ENCODE results near the gene FUT7.

The FUT7 gene

DNA sequence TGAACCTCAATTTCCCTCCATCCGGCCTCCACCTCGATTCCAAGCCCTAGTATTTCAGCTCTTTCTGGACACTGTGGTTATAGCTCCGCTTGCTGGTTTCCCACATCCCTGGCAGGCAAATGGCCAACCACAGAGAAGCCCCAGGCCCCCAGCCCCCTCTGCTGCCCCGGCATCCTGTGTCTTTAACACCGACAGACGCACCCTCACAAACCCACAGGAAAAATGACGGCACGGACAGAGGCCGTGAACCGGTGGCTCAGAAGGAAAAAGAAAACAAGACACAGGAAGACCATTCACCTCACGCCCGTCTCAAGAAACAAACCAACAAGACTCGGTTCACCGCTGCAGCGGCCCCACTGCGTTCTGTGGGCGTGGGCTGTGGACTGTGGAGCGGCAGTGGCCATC is 34.1 kb downstream of the FUT7 start:
- no peak for DNase-seq

- DNase-seq, result no peak
Measured at GRCh38 chr9:136997371-136997770, 34.5 kb downstream of the FUT7 start.

DNA sequence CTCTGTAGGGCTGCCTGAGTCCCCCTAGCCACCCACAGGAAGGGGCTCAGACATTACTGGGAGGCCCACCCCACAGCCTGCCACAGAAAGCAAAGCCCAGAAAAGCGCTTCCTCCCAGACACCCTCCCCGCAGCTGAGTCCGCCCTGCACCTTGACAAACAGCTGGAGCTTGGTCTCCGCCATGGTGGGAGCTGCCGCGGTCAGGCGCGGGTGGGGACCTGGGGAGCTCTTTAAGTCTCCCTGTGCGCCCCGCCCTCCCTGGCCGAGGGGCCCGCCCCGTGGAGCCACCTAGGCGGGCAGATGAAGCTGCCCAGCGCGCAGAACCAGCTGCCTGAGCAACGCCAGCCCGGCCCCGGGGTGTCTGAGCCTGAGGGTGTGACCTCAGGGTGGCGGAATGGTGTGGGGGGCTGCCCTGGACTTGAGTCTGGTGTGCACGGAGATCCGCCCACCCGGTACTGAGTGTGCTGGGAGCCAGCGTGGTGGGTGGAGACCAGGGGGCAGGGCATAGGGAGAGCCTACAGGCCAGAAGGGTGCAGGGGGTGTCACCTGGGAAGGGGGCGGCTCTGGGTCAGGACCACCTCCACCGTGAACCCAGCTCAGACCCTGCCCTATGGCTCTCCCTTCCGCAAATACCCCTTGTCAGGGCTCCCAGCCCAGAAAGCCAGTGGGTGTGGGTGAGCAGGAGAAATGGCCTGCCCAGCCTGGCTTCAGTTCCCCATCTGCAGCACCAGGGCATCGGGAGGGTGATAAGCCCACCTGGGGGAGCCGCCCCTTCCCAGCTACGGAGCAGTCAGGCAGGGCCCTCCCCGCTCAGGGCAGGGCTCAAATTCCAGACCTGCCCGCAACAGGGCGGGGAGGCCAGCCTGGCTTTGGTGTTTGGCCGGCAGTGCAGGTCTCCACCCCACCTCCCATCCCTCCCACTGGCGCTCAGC is 35.3 kb downstream of the FUT7 start, which contains the start of gene CLIC3:
TSS of gene CLIC3 (minus strand) at position 208 of the 932 bp plus-strand sequence. CDS start at position 183, 25 bp downstream.
- peak; percentile 82 for DNase-seq

GRCh38 chr9:136995772-136996311 is 36.0 kb downstream of the FUT7 start:
- DNase-seq, result peak; percentile 80

- DNase-seq, result no peak
Measured at GRCh38 chr9:136995362-136995761, 36.5 kb downstream of the FUT7 start.

GRCh38 chr9:136994888-136995230 is 37.0 kb downstream of the FUT7 start:
- no peak for DNase-seq

DNA sequence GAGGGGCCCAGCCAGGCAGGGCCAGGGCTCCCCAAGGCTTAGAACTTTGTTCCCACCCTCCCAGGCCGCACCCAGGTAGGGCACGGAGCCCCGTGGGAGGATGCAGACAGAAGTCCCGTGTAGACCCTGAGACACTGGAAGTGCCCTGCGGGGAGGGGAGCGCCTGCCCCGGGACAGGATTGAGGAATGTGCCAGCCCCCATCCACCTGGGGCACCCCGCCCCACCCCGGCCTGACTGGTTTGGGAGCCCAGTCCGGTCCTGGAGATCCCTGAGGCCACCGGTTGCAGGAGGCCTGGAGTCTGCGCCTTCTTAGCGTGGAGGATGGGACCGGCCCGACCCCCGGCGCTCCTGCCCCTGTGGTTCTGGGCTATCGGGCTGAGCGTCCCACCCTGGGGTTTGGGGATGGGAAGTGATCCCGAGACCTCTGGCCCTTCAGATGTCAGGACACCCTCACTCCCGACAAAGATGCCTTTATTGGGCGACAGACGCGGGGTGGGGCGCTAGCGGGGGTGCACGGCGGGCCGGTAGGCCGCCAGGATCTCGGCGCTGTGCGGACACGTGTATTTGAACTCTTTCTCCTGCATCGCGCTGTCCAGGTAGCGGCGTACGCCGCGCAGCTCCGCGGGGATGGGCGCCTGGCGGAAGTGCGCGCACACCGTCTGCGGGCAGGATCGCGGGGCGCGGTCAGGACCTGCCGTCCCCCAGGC is 37.6 kb downstream of the FUT7 start:
- no peak for DNase-seq

DNA sequence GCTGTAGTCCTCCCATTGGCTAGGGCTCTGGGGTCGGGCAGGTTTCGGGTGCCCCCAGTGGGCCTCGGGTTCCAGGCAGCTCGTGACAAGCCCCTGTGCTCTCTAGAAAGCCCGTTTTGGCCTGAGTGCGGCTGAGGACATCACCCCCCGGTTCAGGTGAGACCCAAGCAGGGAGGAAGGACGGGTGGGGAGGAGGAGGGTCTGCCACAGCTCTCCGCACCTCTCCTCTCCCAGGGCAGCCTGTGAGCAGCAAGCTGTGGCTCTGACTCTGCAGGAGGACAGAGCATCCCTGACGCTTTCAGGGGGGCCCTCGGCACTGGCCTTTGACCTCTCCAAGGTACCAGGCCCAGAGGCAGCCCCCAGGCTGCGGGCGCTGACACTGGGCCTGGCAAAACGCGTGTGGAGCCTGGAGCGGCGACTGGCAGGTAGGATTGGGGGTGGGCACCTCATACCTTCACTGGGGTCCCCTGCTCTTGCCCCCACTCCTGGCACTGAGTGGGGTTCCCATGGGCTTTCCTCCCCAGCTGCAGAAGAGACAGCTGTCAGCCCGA is 39.0 kb downstream of the FUT7 start:
- DNase-seq, result no peak

- DNase-seq, result peak; percentile 99
Measured at GRCh38 chr9:136991993-136992818, 39.7 kb downstream of the FUT7 start, which contains the start of gene PAXX. Gene PAXX (plus strand): TSS chr9:136992422. CDS start chr9:136992444, 22 bp downstream.

- DNase-seq, result no peak
Measured at GRCh38 chr9:136990242-136990911, 41.5 kb downstream of the FUT7 start.

DNA sequence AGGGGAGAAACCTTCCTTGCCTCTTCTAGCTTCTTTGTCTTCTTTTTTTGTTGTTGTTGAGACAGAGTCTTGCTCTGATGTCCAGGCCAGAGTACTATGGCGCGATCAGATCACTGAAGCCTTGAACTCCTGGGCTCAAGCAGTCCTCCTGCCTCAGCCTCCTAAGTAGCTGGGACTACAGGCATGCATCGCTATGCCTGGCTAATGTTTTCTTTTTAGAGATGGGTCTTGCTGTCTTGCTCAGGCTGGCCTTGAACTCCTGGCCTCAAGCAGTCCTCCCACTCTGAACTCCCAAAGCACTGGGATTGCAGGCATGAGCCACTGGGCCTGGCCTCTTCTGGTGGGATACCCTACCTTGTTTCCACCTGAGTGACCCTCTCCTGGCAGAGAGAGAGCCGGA is 43.0 kb downstream of the FUT7 start:
- DNase-seq, result no peak

DNA sequence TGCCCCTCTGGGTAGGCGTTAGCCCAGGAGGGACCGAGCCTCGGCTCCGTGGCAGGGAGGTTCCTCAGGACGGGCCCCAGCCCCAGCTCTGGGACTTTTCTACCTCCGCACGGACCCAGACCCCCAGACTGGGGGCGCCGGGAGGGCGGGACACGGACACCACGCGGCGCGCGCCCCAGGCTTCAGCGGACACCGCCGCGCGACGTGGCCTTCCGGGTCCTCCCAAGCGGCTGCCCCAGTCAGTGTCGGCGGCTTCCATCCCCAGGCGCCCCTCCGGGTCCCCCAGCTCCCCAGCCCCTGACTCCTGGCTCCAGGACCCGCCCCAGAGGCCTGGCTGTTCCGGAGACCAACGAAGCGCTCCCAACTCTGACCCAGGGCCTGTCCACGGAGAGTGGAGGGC is 46.0 kb downstream of the FUT7 start:
- DNase-seq, result no peak

DNA sequence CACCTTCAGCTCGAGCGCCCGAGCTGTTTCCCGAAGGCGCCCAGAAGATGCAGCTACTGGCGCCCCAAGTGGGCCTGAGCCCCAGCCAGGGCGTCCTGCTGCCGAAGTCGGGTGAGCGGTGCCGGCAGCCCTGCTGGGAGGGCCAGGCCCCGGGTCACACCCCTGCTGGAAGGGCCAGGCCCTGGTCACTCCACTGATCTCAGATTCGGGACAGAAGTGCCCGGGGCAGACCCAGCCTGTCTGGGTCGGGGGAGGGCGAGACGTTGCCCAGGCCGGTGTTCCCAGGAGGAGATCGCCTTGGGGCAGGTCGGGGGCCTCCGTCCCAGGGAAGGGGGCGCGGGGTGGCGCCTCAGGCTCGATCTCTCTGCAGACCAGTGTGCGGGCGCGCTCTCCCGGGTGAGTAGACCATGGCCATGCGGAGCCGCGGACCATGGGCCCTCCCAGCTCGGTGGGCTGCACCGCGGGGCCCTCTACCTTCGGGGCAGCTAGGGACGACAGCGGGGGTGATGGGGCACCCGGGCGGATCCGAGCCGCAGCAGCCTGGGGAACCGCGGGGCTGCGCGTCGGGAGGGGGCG is 46.8 kb downstream of the FUT7 start:
- no peak for DNase-seq

GRCh38 chr9:136984464-136985026 is 47.3 kb downstream of the FUT7 start:
- DNase-seq, result no peak

- no peak for DNase-seq
Measured at GRCh38 chr9:136983656-136984314, 48.1 kb downstream of the FUT7 start.

- no peak for DNase-seq
Measured at GRCh38 chr9:136983167-136983566, 48.7 kb downstream of the FUT7 start.

DNA sequence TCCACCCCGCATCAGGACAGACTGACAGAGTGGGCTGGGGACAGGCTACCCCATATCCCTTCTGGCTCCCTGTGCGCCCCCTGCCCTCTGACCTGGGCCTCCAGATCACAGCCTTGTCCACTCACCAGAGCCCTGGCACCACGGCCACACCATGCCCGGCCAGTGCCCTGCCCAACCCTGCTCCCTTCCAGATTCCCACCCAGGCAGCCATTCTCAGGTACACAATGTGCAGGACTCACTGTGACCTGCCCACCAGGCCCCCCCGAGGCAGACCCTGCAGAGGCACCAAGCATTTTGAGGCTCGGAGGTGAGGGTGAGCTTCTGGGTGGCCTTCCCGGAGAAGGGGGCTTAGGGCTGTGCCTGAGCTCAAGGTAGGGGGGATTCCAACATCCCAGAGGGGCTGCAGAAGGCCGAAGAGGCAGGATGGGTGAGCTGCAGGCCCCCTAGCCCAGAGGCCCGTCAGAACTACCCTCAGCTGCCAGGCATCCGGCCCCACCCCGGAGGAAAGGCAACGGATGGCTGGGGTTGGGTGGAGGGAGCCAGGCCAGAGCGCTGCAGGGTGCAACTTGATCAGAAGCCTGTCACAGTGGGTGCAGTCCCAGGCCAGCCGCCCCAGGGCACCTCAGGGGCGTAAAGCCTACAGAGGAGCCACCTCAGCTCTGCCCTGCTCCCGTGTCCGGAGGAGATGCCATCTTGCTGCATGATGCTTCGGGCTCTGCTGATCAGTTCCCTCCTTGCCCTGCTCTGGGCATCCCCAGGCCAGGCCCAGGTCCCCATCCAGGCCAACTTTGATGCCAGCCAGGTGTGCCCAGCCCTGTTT is 49.4 kb downstream of the FUT7 start, which contains the start of gene LCNL1:
TSS of gene LCNL1 (plus strand) at position 762 of the 820 bp plus-strand sequence. CDS start 594 bp downstream, outside the sequence.
- DNase-seq, result no peak

- DNase-seq, result no peak
Measured at GRCh38 chr9:136981588-136982231, 50.2 kb downstream of the FUT7 start.
